Activated naive CD4-positive, alpha-beta T cell treated with anti-CD3 and anti-CD28 coated beads for 36 hours (primary cell): ENCODE data around the gene ARHGAP33. TPM values are rescaled to one million over a fixed set of nuclear protein-coding genes. Genes with fewer than 3 reads are reported as not detected.

Experiments used
- CTCF ChIA-PET: fragments of 350-600 bp; sonication (Branson Sonifier 250); formaldehyde crosslinking; loops from one replicate; lab custom pipeline; 2021; ENCODE audit warnings: antibody characterized with exemption; lab: Charles Lee
- DNase-seq: peaks from one replicate; pipeline ENCODE4 v3.0.0-alpha.2; 2020
- H3K27ac Mint-ChIP-seq: one replicate; pipeline ENCODE4 v1.8.0; 2021; ENCODE audit warnings: mild to moderate bottlenecking, mixed read lengths
- H3K27me3 Mint-ChIP-seq: one replicate; pipeline ENCODE4 v1.8.0; 2021; ENCODE audit warnings: low read depth, mixed read lengths
- H3K36me3 Mint-ChIP-seq: one replicate; pipeline ENCODE4 v1.8.0; 2021; ENCODE audit warnings: low read depth, mixed read lengths
- H3K4me1 Mint-ChIP-seq: one replicate; pipeline ENCODE4 v1.8.0; 2021; ENCODE audit warnings: low read depth, mixed read lengths
- H3K4me3 Mint-ChIP-seq: one replicate; pipeline ENCODE4 v1.8.0; 2021; ENCODE audit warnings: mild to moderate bottlenecking, moderate library complexity, mixed read lengths
- H3K9me3 Mint-ChIP-seq: one replicate; pipeline ENCODE4 v1.8.0; 2021; ENCODE audit warnings: mixed read lengths
- intact Hi-C: fragments of 100-400 bp; cut with micrococcal nuclease; formaldehyde crosslinking; loops from one replicate; pipeline ENCODE4 v1.15.1; 2023
- total RNA-seq, 2 experiments: library from RNA; stranded (reverse); gene quantifications; one replicate each; pipeline ENCODE4 v1.2.3, GENCODE V29; 2021

Gene ARHGAP33, protein sequence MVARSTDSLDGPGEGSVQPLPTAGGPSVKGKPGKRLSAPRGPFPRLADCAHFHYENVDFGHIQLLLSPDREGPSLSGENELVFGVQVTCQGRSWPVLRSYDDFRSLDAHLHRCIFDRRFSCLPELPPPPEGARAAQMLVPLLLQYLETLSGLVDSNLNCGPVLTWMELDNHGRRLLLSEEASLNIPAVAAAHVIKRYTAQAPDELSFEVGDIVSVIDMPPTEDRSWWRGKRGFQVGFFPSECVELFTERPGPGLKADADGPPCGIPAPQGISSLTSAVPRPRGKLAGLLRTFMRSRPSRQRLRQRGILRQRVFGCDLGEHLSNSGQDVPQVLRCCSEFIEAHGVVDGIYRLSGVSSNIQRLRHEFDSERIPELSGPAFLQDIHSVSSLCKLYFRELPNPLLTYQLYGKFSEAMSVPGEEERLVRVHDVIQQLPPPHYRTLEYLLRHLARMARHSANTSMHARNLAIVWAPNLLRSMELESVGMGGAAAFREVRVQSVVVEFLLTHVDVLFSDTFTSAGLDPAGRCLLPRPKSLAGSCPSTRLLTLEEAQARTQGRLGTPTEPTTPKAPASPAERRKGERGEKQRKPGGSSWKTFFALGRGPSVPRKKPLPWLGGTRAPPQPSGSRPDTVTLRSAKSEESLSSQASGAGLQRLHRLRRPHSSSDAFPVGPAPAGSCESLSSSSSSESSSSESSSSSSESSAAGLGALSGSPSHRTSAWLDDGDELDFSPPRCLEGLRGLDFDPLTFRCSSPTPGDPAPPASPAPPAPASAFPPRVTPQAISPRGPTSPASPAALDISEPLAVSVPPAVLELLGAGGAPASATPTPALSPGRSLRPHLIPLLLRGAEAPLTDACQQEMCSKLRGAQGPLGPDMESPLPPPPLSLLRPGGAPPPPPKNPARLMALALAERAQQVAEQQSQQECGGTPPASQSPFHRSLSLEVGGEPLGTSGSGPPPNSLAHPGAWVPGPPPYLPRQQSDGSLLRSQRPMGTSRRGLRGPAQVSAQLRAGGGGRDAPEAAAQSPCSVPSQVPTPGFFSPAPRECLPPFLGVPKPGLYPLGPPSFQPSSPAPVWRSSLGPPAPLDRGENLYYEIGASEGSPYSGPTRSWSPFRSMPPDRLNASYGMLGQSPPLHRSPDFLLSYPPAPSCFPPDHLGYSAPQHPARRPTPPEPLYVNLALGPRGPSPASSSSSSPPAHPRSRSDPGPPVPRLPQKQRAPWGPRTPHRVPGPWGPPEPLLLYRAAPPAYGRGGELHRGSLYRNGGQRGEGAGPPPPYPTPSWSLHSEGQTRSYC
- total RNA-seq: 10 to 100 TPM; 49.5 to 61.6 TPM

DNA sequence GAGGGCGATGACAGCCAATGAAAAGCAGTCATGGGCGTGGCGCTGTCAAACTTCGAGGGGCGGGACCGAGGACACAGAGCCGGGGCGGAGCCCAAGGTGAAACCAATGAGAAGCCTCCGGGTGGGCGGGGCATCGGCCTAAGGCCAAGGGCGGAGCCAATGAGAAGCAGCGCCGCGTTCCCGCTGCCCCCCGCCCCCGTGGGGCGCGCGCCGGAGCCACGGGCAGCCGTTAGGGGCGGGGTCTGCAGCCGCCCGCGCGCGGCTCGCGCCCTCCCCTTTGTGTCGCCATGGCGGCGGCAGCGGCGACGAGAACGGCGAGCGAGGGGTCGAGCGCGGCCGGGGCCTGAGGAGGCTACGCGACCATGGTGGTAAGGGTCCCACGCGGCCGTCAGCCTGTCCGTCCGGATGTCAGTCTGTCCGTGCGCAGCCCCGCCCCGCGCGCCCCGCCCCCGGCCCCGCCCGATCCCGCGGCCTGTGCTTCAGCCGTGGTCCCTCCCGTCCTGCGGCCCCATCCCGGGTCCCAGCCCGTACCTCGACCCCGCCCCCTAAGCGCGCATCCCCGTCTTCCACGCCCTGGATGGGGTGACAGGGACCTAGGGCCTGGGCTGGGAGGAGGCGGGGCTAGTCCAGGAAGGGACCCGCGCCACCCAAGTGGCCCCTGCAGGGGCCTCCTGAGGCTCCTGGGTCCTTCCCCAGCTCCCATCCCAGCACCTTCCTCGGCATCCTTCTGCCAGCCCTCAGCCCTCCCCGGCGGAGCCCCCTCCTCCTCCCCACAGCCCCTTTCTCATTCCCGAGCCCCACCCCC is at the start of gene ARHGAP33:
Gene ARHGAP33 (plus strand): TSS at position 267 of the 804 bp plus-strand sequence. CDS start 95 bp downstream, at position 362.
- Mint-ChIP-seq H3K27me3 (no peaks in the 10 kb centered on the region), H3K9me3 (no peaks in the 10 kb centered on the region), H3K4me1 (peaks cover 18% of the 10 kb centered on the region), H3K4me3 (peak within 1 kb of the TSS; percentile 78), H3K27ac (no peak within 1 kb of the TSS), H3K36me3 (no peaks in the 10 kb centered on the region)
- peak; percentile 100 for DNase-seq
- intact Hi-C loops: loop anchor here (1.0 to 5.0 kb wide), 9 partner anchors 17 to 279 kb away; partner anchors contain the start of genes ETV2, LIN37, NFKBID and PROSER3
- CTCF ChIA-PET: no interaction called here

DNA sequence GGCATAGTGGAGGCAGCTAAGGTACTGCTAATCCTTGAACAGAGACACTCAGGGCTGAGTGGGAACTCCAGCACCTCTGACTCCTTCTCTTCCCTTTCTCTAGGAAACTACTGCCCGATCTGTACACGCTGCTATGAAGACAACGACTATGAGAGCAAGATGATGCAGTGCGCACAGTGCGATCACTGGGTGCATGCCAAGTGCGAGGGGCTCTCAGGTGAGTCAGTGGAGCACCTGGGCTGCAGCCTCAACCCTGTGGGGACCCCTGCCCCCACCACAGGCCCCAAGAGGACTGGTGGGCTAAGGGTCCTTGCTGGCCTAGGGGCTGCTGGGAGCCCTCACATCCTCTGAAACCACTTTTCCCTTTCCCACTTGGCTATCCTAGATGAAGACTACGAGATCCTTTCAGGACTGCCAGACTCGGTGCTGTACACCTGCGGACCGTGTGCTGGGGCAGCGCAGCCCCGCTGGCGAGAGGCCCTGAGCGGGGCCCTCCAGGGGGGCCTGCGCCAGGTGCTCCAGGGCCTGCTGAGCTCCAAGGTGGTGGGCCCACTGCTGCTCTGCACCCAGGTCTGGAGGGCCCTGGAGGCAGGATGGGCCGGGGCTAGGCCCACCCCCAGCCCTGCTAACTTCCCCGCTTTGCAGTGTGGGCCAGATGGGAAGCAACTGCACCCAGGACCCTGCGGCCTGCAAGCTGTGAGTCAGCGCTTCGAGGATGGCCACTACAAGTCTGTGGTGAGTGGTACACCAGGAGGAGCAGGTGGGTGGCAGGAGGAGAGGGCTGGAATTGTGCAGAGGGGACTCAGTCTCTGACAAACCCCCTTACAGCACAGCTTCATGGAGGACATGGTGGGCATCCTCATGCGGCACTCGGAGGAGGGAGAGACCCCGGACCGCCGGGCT is 48.1 kb upstream of the ARHGAP33 start:
- intact Hi-C loops: no loop called here
- Mint-ChIP-seq H3K27me3 (no peaks in the 10 kb centered on the region), H3K9me3 (no peaks in the 10 kb centered on the region), H3K4me1 (no peaks in the 10 kb centered on the region), H3K4me3 (no peak overlapping the region), H3K27ac (no peak overlapping the region), H3K36me3 (peaks cover 57% of the 10 kb centered on the region)
- DNase-seq: no peak
- CTCF ChIA-PET: interaction anchor here (0.7 kb wide), 1 partner anchor 566 kb away, joined by 3 read pairs; no protein-coding TSS in a partner anchor

GRCh38 chr19:35727956-35728706 is 47.2 kb upstream of the ARHGAP33 start:
- CTCF ChIA-PET: no interaction called here
- no peak for DNase-seq
- no peaks in the 10 kb centered on the region for H3K27me3 Mint-ChIP-seq
- H3K36me3 Mint-ChIP-seq: peaks cover 56% of the 10 kb centered on the region
- H3K27ac Mint-ChIP-seq: no peak overlapping the region
- intact Hi-C loops: no loop called here
- no peaks in the 10 kb centered on the region for H3K9me3 Mint-ChIP-seq
- H3K4me1 Mint-ChIP-seq: no peaks in the 10 kb centered on the region
- H3K4me3 Mint-ChIP-seq: no peak overlapping the region

DNA sequence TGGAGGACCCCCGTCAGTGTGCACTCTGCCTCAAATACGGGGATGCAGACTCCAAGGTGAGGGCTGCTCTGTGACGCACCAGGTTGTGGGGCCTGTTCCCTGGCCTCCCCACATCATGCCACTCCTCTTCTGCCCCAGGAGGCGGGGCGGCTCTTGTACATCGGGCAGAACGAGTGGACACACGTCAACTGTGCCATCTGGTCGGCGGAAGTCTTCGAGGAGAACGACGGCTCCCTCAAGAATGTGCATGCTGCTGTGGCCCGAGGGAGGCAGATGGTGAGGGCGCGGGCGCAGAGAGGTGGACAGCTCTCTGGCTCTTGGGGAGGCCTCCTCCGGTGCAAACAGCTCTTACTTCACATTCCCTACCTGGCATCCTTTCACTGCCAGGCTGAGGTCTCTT is 46.3 kb upstream of the ARHGAP33 start:
- intact Hi-C loops: no loop called here
- H3K27ac Mint-ChIP-seq: no peak overlapping the region
- CTCF ChIA-PET: interaction anchor here (1.5 kb wide), 1 partner anchor 11 kb away, joined by 3 read pairs; no protein-coding TSS in a partner anchor
- no peak overlapping the region for H3K4me3 Mint-ChIP-seq
- H3K4me1 Mint-ChIP-seq: no peaks in the 10 kb centered on the region
- H3K27me3 Mint-ChIP-seq: no peaks in the 10 kb centered on the region
- no peak for DNase-seq
- no peaks in the 10 kb centered on the region for H3K9me3 Mint-ChIP-seq
- peaks cover 54% of the 10 kb centered on the region for H3K36me3 Mint-ChIP-seq

- intact Hi-C loops: no loop called here
- no peak overlapping the region for H3K27ac Mint-ChIP-seq
- H3K36me3 Mint-ChIP-seq: peaks cover 56% of the 10 kb centered on the region
- H3K27me3 Mint-ChIP-seq: no peaks in the 10 kb centered on the region
- peaks cover under 1% of the 10 kb centered on the region for H3K4me1 Mint-ChIP-seq
- DNase-seq: no peak
- H3K9me3 Mint-ChIP-seq: no peaks in the 10 kb centered on the region
- CTCF ChIA-PET: interaction anchor here (1.5 kb wide), 1 partner anchor 11 kb away, joined by 3 read pairs; no protein-coding TSS in a partner anchor
- no peak overlapping the region for H3K4me3 Mint-ChIP-seq
Measured at GRCh38 chr19:35729763-35730162, 45.6 kb upstream of the ARHGAP33 start.

DNA sequence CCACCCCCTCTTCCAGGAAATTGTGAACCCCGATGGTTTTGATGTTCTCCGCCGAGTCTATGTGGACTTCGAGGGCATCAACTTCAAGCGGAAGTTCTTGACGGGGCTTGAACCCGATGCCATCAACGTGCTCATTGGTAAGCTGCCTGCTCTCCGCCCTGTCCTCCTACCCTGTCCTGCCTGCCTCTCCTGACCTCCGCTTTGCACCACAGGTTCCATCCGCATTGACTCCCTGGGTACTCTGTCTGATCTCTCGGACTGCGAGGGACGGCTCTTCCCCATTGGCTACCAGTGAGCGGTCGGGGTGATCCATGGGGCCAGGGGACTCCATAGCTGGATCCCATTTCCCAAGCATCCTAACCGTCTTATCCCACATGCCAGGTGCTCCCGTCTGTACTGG is 45.0 kb upstream of the ARHGAP33 start:
- H3K27ac Mint-ChIP-seq: no peak overlapping the region
- intact Hi-C loops: no loop called here
- H3K9me3 Mint-ChIP-seq: no peaks in the 10 kb centered on the region
- no peaks in the 10 kb centered on the region for H3K27me3 Mint-ChIP-seq
- no peak overlapping the region for H3K4me3 Mint-ChIP-seq
- DNase-seq: no peak
- H3K4me1 Mint-ChIP-seq: peaks cover 2% of the 10 kb centered on the region
- CTCF ChIA-PET: interaction anchor here (1.5 kb wide), 1 partner anchor 10 kb away, joined by 3 read pairs; no protein-coding TSS in a partner anchor
- peaks cover 54% of the 10 kb centered on the region for H3K36me3 Mint-ChIP-seq

GRCh38 chr19:35731353-35731752 is 44.0 kb upstream of the ARHGAP33 start:
- peak overlapping the region; percentile 30 for H3K27ac Mint-ChIP-seq
- no peak for DNase-seq
- no peaks in the 10 kb centered on the region for H3K9me3 Mint-ChIP-seq
- CTCF ChIA-PET: interaction anchor here (1.2 kb wide), 1 partner anchor 9 kb away, joined by 4 read pairs; no protein-coding TSS in a partner anchor
- peaks cover 48% of the 10 kb centered on the region for H3K36me3 Mint-ChIP-seq
- H3K4me3 Mint-ChIP-seq: no peak overlapping the region
- no peaks in the 10 kb centered on the region for H3K27me3 Mint-ChIP-seq
- intact Hi-C loops: no loop called here
- peaks cover 3% of the 10 kb centered on the region for H3K4me1 Mint-ChIP-seq

GRCh38 chr19:35731779-35732405 is 43.5 kb upstream of the ARHGAP33 start:
- intact Hi-C loops: no loop called here
- DNase-seq: no peak
- peaks cover 47% of the 10 kb centered on the region for H3K36me3 Mint-ChIP-seq
- H3K27ac Mint-ChIP-seq: no peak overlapping the region
- CTCF ChIA-PET: interaction anchor here (1.2 kb wide), 1 partner anchor 9 kb away, joined by 4 read pairs; no protein-coding TSS in a partner anchor
- H3K9me3 Mint-ChIP-seq: no peaks in the 10 kb centered on the region
- no peak overlapping the region for H3K4me3 Mint-ChIP-seq
- no peaks in the 10 kb centered on the region for H3K27me3 Mint-ChIP-seq
- H3K4me1 Mint-ChIP-seq: peaks cover 7% of the 10 kb centered on the region

DNA sequence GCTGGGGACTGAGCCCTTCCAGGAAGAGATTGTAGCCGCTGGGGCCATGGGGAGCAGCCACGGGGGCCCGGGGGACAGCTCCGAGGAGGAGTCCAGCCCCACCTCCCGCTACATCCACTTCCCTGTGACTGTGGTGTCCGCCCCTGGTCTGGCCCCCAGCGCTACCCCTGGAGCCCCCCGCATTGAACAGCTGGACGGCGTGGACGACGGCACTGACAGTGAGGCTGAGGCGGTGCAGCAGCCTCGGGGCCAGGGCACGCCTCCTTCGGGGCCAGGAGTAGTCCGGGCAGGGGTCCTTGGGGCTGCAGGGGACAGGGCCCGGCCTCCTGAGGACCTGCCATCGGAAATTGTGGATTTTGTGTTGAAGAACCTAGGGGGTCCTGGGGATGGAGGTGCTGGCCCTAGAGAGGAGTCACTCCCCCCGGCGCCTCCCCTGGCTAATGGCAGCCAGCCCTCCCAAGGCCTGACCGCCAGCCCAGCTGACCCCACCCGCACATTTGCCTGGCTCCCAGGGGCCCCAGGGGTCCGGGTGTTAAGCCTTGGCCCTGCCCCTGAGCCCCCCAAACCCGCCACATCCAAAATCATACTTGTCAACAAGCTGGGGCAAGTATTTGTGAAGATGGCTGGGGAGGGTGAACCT is 42.7 kb upstream of the ARHGAP33 start:
- H3K4me1 Mint-ChIP-seq: peaks cover 10% of the 10 kb centered on the region
- H3K27ac Mint-ChIP-seq: no peak overlapping the region
- CTCF ChIA-PET: interaction anchor here (1.2 kb wide), 1 partner anchor 8 kb away, joined by 4 read pairs; no protein-coding TSS in a partner anchor
- no peaks in the 10 kb centered on the region for H3K27me3 Mint-ChIP-seq
- intact Hi-C loops: no loop called here
- H3K9me3 Mint-ChIP-seq: no peaks in the 10 kb centered on the region
- peaks cover 49% of the 10 kb centered on the region for H3K36me3 Mint-ChIP-seq
- H3K4me3 Mint-ChIP-seq: no peak overlapping the region
- DNase-seq: no peak
